HEK293T (cell line): ENCODE results near the gene SERPINA9.

ENCODE experiments used
- CTCF ChIA-PET: fragments of 350-600 bp; formaldehyde crosslinking; extraction: SDS; loops from one replicate; lab custom pipeline; 2021; ENCODE audit warnings: antibody characterized with exemption, inconsistent platforms; lab: Yijun Ruan, JAX
- POLR2A ChIA-PET: fragments of 350-600 bp; formaldehyde crosslinking; extraction: SDS; loops from one replicate; lab custom pipeline; 2020; ENCODE audit warnings: antibody characterized with exemption, inconsistent platforms; lab: Yijun Ruan, JAX
- DNase-seq: peaks from one replicate; pipeline ENCODE4 v3.0.0; 2012; ENCODE audit warnings: mixed read lengths; ENCODE audit errors: extremely low spot score
- ARNT ChIP-seq: fragments of 450-650 bp; IDR thresholded peaks from 2 replicates; pipeline ENCODE4 v1.6.1; 2017; ENCODE audit warnings: mild to moderate bottlenecking
- BHLHE40 ChIP-seq: fragments of 450-650 bp; IDR thresholded peaks from 2 replicates; pipeline ENCODE4 v1.6.1; 2016; ENCODE audit warnings: mild to moderate bottlenecking, moderate library complexity, borderline replicate concordance
- CTBP1 ChIP-seq: fragments of 450-650 bp; IDR thresholded peaks from 2 replicates; pipeline ENCODE4 v1.6.1; 2016; ENCODE audit warnings: borderline replicate concordance
- ELF4 ChIP-seq: fragments of 450-650 bp; IDR thresholded peaks from 2 replicates; pipeline ENCODE4 v1.6.1; 2017; ENCODE audit warnings: antibody characterized with exemption
- FOXA1 ChIP-seq: fragments of 450-650 bp; IDR thresholded peaks from 2 replicates; pipeline ENCODE4 v1.6.1; 2016; ENCODE audit warnings: mild to moderate bottlenecking
- FOXK2 ChIP-seq: fragments of 450-650 bp; IDR thresholded peaks from 2 replicates; pipeline ENCODE4 v1.6.1; 2016; ENCODE audit warnings: mild to moderate bottlenecking
- FOXM1 ChIP-seq: fragments of 450-650 bp; IDR thresholded peaks from 2 replicates; pipeline ENCODE4 v1.6.1; 2017; ENCODE audit warnings: mild to moderate bottlenecking, borderline replicate concordance
- HDGF ChIP-seq: fragments of 450-650 bp; IDR thresholded peaks from 2 replicates; pipeline ENCODE4 v1.6.1; 2017; ENCODE audit warnings: antibody characterized with exemption, borderline replicate concordance
- L3MBTL2 ChIP-seq: fragments of 450-650 bp; conservative IDR thresholded peaks from 2 replicates; pipeline ENCODE4 v1.6.1; 2016; ENCODE audit warnings: mild to moderate bottlenecking
- LEF1 ChIP-seq: fragments of 450-650 bp; IDR thresholded peaks from 2 replicates; pipeline ENCODE4 v1.6.1; 2017; ENCODE audit warnings: mild to moderate bottlenecking, borderline replicate concordance
- NFRKB ChIP-seq: fragments of 450-650 bp; IDR thresholded peaks from 2 replicates; pipeline ENCODE4 v1.6.1; 2016; ENCODE audit warnings: mild to moderate bottlenecking, moderate library complexity
- PKNOX1 ChIP-seq: fragments of 450-650 bp; IDR thresholded peaks from 2 replicates; pipeline ENCODE4 v1.6.1; 2016
- SP1 ChIP-seq: fragments of 450-650 bp; IDR thresholded peaks from 2 replicates; pipeline ENCODE4 v1.6.1; 2017
- SUZ12 ChIP-seq: fragments of 450-650 bp; IDR thresholded peaks from 2 replicates; pipeline ENCODE4 v1.6.1; 2016; ENCODE audit warnings: mild to moderate bottlenecking
- TARDBP ChIP-seq: fragments of 450-650 bp; IDR thresholded peaks from 2 replicates; pipeline ENCODE4 v1.6.1; 2016
- ZNF384 ChIP-seq: fragments of 450-650 bp; IDR thresholded peaks from 2 replicates; pipeline ENCODE4 v1.6.1; 2016

The SERPINA9 gene

GRCh38 chr14:94481468-94482131 lies 5.6 kb upstream of the SERPINA9 start:
- CTCF ChIA-PET: no interaction called here
- POLR2A ChIA-PET: no interaction called here

GRCh38 chr14:94480809-94481208 lies 4.8 kb upstream of the SERPINA9 start:
- ChIA-PET POLR2A (interaction anchor here (0.6 kb wide), 1 partner anchor 57 kb away, joined by 4 read pairs; no protein-coding TSS in a partner anchor), CTCF (interaction anchor here (0.6 to 1.1 kb wide), 2 partner anchors 9 to 68 kb away, joined by 3 read pairs; no protein-coding TSS in a partner anchor)
- TF ChIP-seq ELF4 (no peak), NFRKB (no peak), SUZ12 (no peak), L3MBTL2 (no peak), FOXK2 (no peak), FOXM1 (no peak), ARNT (no peak), ZNF384 (no peak), CTBP1 (no peak), PKNOX1 (no peak), BHLHE40 (no peak), HDGF (no peak), TARDBP (no peak), SP1 (no peak), FOXA1 (no peak), LEF1 (no peak)
- DNase-seq: no peak

More at GRCh38 chr14:94481468-94482131, 5.6 kb upstream of the SERPINA9 start:
- TF ChIP-seq CTBP1 (no peak), FOXA1 (no peak), ELF4 (no peak), SUZ12 (no peak), BHLHE40 (no peak), TARDBP (no peak), HDGF (no peak), NFRKB (no peak), L3MBTL2 (no peak), ZNF384 (no peak), PKNOX1 (no peak), ARNT (no peak), SP1 (no peak), FOXM1 (no peak), FOXK2 (no peak)
- no peak for DNase-seq

GRCh38 chr14:94478420-94478819 lies 2.4 kb upstream of the SERPINA9 start:
- ChIA-PET CTCF (interaction anchor here (2.3 kb wide), 1 partner anchor 8 kb away, joined by 12 read pairs; no protein-coding TSS in a partner anchor), POLR2A (no interaction called here)
- TF ChIP-seq FOXA1 (no peak), CTBP1 (no peak), NFRKB (no peak), SUZ12 (no peak)
- DNase-seq: no peak

GRCh38 chr14:94474581-94475031 lies 1.4 kb downstream of the SERPINA9 start:
- CTCF ChIA-PET: no interaction called here
- TF ChIP-seq BHLHE40: no peak
- TF ChIP-seq FOXM1: no peak
- no peak for TF ChIP-seq CTBP1
- TF ChIP-seq FOXK2: no peak
- no peak for TF ChIP-seq ELF4
- TF ChIP-seq ARNT: no peak
- no peak for TF ChIP-seq PKNOX1
- TF ChIP-seq L3MBTL2: no peak
- TF ChIP-seq NFRKB: no peak
- no peak for TF ChIP-seq TARDBP
- no peak for TF ChIP-seq SP1
- TF ChIP-seq LEF1: no peak
- TF ChIP-seq FOXA1: no peak
- TF ChIP-seq HDGF: no peak
- TF ChIP-seq ZNF384: no peak
- TF ChIP-seq SUZ12: no peak
- POLR2A ChIA-PET: no interaction called here
- no peak for DNase-seq

- DNase-seq: no peak
- CTCF ChIA-PET: interaction anchor here (0.5 kb wide), 1 partner anchor 26 kb away, joined by 3 read pairs; no protein-coding TSS in a partner anchor
- TF ChIP-seq L3MBTL2 (no peak), ELF4 (no peak), FOXA1 (no peak), CTBP1 (no peak), LEF1 (no peak), FOXM1 (no peak), FOXK2 (no peak), HDGF (no peak), SUZ12 (no peak), BHLHE40 (no peak), ARNT (no peak), SP1 (no peak), PKNOX1 (no peak)
- POLR2A ChIA-PET: no interaction called here
Measured at GRCh38 chr14:94473666-94474410, 2.2 kb downstream of the SERPINA9 start.
